LNCAP (cell line): ENCODE measurements around the gene CPA2.

ENCODE experiments used
- CTCF ChIP-seq: fragments of 450-650 bp; IDR thresholded peaks from 2 replicates; pipeline ENCODE4 v1.5.1; 2017; ENCODE audit warnings: mild to moderate bottlenecking

CPA2 gene

GRCh38 chr7:130324306-130324943 lies 57.8 kb downstream of the CPA2 start:
- no peak for TF ChIP-seq CTCF

- no peak for TF ChIP-seq CTCF
Measured at GRCh38 chr7:130329681-130330080, 63.0 kb downstream of the CPA2 start.

- no peak for TF ChIP-seq CTCF
Measured at GRCh38 chr7:130332259-130333053, 65.8 kb downstream of the CPA2 start.

GRCh38 chr7:130333832-130334231 lies 67.2 kb downstream of the CPA2 start:
- no peak for TF ChIP-seq CTCF

- TF ChIP-seq CTCF = no peak
Measured at GRCh38 chr7:130334274-130334673, 67.6 kb downstream of the CPA2 start.

GRCh38 chr7:130337410-130337971 lies 70.8 kb downstream of the CPA2 start:
- no peak for TF ChIP-seq CTCF

- TF ChIP-seq CTCF = no peak
Measured at GRCh38 chr7:130338233-130338632, 71.6 kb downstream of the CPA2 start.
